Endothelial cell of umbilical vein (primary cell): ENCODE measurements around the gene PAQR4. TPM values are rescaled to one million over a fixed set of nuclear protein-coding genes. Genes with fewer than 3 reads are reported as not detected.

Source experiments
- BruUV-seq: library from RNA; stranded (reverse); fragments of 400-500 nt; replicated peaks from 2 replicates; lab custom pipeline; 2021; lab: Mats Ljungman, UMichigan
- CTCF ChIA-PET: fragments of 300-600, 350-600 bp; sonication (Branson Sonifier 250); formaldehyde crosslinking; loops from one replicate; lab custom pipeline; 2021; ENCODE audit warnings: antibody characterized with exemption, inconsistent platforms; lab: Charles Lee
- POLR2A ChIA-PET: fragments of 300-600, 350-600 bp; sonication (Branson Sonifier 250); formaldehyde crosslinking; loops from one replicate; lab custom pipeline; 2021; ENCODE audit warnings: antibody characterized with exemption, inconsistent platforms; lab: Charles Lee
- DNase-seq: peaks from one replicate; pipeline ENCODE4 v3.0.0-alpha.2; 2011; ENCODE audit warnings: low read depth, low spot score
- FAIRE-seq: peaks from 2 replicates; lab custom pipeline; 2011; peaks lifted over from hg19 to GRCh38; lab: Jason Lieb, UNC
- H2AFZ ChIP-seq: 2 replicates; pipeline ENCODE4 v1.6.0; 2012; ENCODE audit warnings: low read depth, low read length, control low read depth, inconsistent platforms
- H3K27ac ChIP-seq: 2 replicates; pipeline ENCODE4 v1.5.1; 2011; ENCODE audit warnings: low read depth, mild to moderate bottlenecking, control low read depth, low read length, moderate library complexity; ENCODE audit not compliant: insufficient read depth
- H3K27me3 ChIP-seq, 2 experiments: 2 replicates each; pipeline versions ENCODE4 v1.6.0 to v1.6.1; 2011; ENCODE audit warnings: low read length in 2 of 2, mixed read lengths in 1 of 2; ENCODE audit not compliant: control insufficient read depth in 2 of 2, insufficient read depth in 2 of 2
- H3K36me3 ChIP-seq, 2 experiments: 2 replicates in 1 of 2; 3 replicates in 1 of 2; pipeline ENCODE4 v1.5.1; 2011; ENCODE audit warnings: low read length in 2 of 2, mild to moderate bottlenecking in 1 of 2, moderate library complexity in 1 of 2; ENCODE audit not compliant: control insufficient read depth in 2 of 2, insufficient read depth in 2 of 2; ENCODE audit errors: extremely low read depth in 1 of 2
- H3K4me1 ChIP-seq: 3 replicates; pipeline ENCODE4 v1.5.1; 2011; ENCODE audit warnings: mild to moderate bottlenecking, low read length; ENCODE audit not compliant: control insufficient read depth, insufficient read depth; ENCODE audit errors: extremely low read depth
- H3K4me2 ChIP-seq: 2 replicates; pipeline ENCODE4 v1.6.1; 2011; ENCODE audit warnings: low read length, control low read depth, mixed read lengths; ENCODE audit not compliant: insufficient read depth
- H3K4me3 ChIP-seq, 3 experiments: fragments of 200-600 bp in 1 of 3; sonication (generic), shearing (Covaris generic) in 1 of 3; replicated peaks in 1 of 3; 2 replicates each; pipeline ENCODE4 v1.5.1; 2011 to 2016; ENCODE audit warnings: control low read depth in 3 of 3, low read length in 3 of 3, mild to moderate bottlenecking in 2 of 3, inconsistent platforms in 1 of 3, low read depth in 1 of 3, moderate library complexity in 1 of 3; ENCODE audit not compliant: insufficient read depth in 1 of 3
- H3K79me2 ChIP-seq: 2 replicates; pipeline ENCODE4 v1.6.0; 2012; ENCODE audit warnings: low read length, inconsistent platforms; ENCODE audit not compliant: control insufficient read depth, insufficient read depth
- H3K9ac ChIP-seq: replicated peaks from 2 replicates; pipeline ENCODE3; 2011; ENCODE audit warnings: low read length, control low read depth; ENCODE audit not compliant: insufficient read depth; ENCODE audit errors: extremely low read depth
- H3K9me1 ChIP-seq: replicated peaks from 3 replicates; pipeline ENCODE4 v1.6.0; 2011; ENCODE audit warnings: mild to moderate bottlenecking, low read length; ENCODE audit not compliant: control insufficient read depth, insufficient read depth; ENCODE audit errors: extremely low read depth
- H3K9me3 ChIP-seq: replicated peaks from 2 replicates; pipeline ENCODE4 v1.5.1; 2012; ENCODE audit warnings: low read length, inconsistent platforms; ENCODE audit not compliant: control insufficient read depth, insufficient read depth
- H4K20me1 ChIP-seq: replicated peaks from 2 replicates; pipeline ENCODE3; 2011; ENCODE audit warnings: mild to moderate bottlenecking, low read length; ENCODE audit not compliant: control insufficient read depth, insufficient read depth; ENCODE audit errors: extremely low read depth
- EZH2 ChIP-seq: IDR thresholded peaks from 2 replicates; pipeline ENCODE4 v1.6.1; 2012; ENCODE audit warnings: borderline replicate concordance, low read depth, mild to moderate bottlenecking, moderate library complexity, low read length, inconsistent platforms; ENCODE audit not compliant: severe bottlenecking
- FOS ChIP-seq: IDR thresholded peaks from 2 replicates; pipeline ENCODE4 v1.6.1; 2011; ENCODE audit warnings: mild to moderate bottlenecking, low read length, moderate library complexity, borderline replicate concordance; ENCODE audit not compliant: insufficient read depth
- GATA2 ChIP-seq: IDR thresholded peaks from 2 replicates; pipeline ENCODE4 v1.7.0; 2011; ENCODE audit warnings: low read depth, mild to moderate bottlenecking, moderate library complexity, mixed read lengths, low read length; ENCODE audit not compliant: insufficient read length, insufficient read depth
- JUN ChIP-seq: IDR thresholded peaks from 2 replicates; pipeline ENCODE4 v1.6.1; 2011; ENCODE audit warnings: borderline replicate concordance, low read depth; ENCODE audit not compliant: insufficient read length, insufficient read depth
- MYC ChIP-seq: IDR thresholded peaks from one replicate; pipeline ENCODE4 v1.6.1; 2011; ENCODE audit warnings: mild to moderate bottlenecking, low read depth, low read length
- POLR2A ChIP-seq: IDR thresholded peaks from 2 replicates; pipeline ENCODE4 v1.6.1; 2012; ENCODE audit warnings: low read depth, mild to moderate bottlenecking, control low read depth, low read length
- POLR2AphosphoS5 ChIP-seq: IDR thresholded peaks from 2 replicates; pipeline ENCODE4 v1.6.1; 2012; ENCODE audit warnings: low read depth, mild to moderate bottlenecking, control low read depth, low read length, moderate library complexity; ENCODE audit not compliant: insufficient read depth
- dilution Hi-C: fragments of 300-500 bp; cut with MboI; formaldehyde crosslinking; loops from one replicate; pipeline ENCODE4 v1.15.0; 2019; ENCODE audit warnings: low sequenced_read_pairs; ENCODE audit not compliant: extremely low pct_ligation_motif_present
- intact Hi-C: fragments of 100-400 bp; cut with micrococcal nuclease; formaldehyde crosslinking; loops from one replicate; pipeline ENCODE4 v1.10.0; 2022
- polyA plus RNA-seq, 4 experiments: library from polyadenylated mRNA; depleted of rRNA in 3 of 4; stranded (reverse) in 3 of 4; unstranded in 1 of 4; fragments of >200 nt; gene quantifications; 2 replicates each; pipeline versions ENCODE4 v1.2.1 to v1.2.3, GENCODE V29; 2011 to 2012; ENCODE audit warnings: missing spikeins in 1 of 4
- total RNA-seq: library from RNA; stranded (reverse); gene quantifications from 2 replicates; pipeline ENCODE4 v1.2.3, GENCODE V29; 2021
- TF ChIP-seq, protein P1 (sequence below): IDR thresholded peaks from 2 replicates; pipeline ENCODE4 v1.6.1; 2011; ENCODE audit not compliant: insufficient read depth, insufficient read length
- TF ChIP-seq, protein P2 (sequence below), 2 donors: IDR thresholded peaks; 1 replicate in 1 of 2; 2 replicates in 1 of 2; pipeline ENCODE4 v1.5.1; 2011; ENCODE audit warnings: low read length in 2 of 2, mild to moderate bottlenecking in 2 of 2, moderate library complexity in 2 of 2, control low read depth in 1 of 2, inconsistent platforms in 1 of 2, low read depth in 1 of 2; ENCODE audit not compliant: insufficient read depth in 1 of 2; ENCODE audit errors: extremely low read depth in 1 of 2

Gene PAQR4
- total and polyA plus RNA-seq, 2 donors (not counting 3 experiments of a cell fraction or from before 2014, with no cell fraction given): 23.8 to 31.2 TPM

DNA sequence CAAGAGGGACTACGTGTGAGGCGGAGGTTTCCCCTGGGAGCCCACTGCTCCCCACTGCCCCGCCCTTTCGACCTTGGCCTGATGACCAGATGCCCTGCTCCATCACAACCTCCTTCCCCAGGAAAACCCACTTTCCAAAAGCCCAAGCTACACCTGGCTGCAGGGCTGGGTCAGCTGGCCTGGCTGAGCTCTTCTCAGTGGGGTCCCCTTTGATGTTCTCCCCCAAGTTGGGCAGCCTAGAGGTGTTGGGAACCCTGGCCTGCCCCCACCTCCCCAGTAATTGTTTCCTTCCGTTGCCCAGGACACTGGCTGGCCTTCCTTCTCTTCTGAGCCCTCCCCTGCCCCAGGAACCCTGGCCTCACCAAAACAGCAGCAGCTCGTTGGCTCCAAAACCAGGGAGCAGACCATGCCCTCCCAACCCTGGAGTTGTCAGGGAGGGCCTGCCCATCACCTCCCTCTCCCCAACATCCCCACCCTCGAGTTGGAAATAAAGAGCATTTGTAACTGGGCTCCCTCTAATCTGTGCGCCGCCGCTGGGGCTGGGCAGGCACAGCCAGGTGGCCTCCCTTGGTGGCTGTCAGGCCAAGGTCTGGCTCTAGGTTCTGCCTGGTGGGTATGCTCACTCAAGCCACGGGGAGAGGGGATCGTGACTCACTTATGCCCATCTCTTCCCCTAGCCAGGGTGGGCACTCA, 45.0 kb downstream of the PAQR4 start:
- intact Hi-C loops (no loop called here), dilution Hi-C loops (no loop called here)
- H2AFZ ChIP-seq: no peak overlapping the region
- CTCF ChIA-PET: interaction anchor here (1.3 kb wide), 1 partner anchor 18 kb away, joined by 7 read pairs; no protein-coding TSS in a partner anchor
- H3K4me2 ChIP-seq: no peak overlapping the region
- H3K9me1 ChIP-seq: no peaks in the 10 kb centered on the region
- POLR2A ChIA-PET: no interaction called here
- H3K27me3 ChIP-seq: peaks cover 21 to 22% of the 10 kb centered on the region in 2 experiments
- H4K20me1 ChIP-seq: no peaks in the 10 kb centered on the region
- no peaks in the 10 kb centered on the region for H3K9me3 ChIP-seq
- DNase-seq: no peak
- TF ChIP-seq GATA2: no peak
- TF ChIP-seq, protein P1, sequence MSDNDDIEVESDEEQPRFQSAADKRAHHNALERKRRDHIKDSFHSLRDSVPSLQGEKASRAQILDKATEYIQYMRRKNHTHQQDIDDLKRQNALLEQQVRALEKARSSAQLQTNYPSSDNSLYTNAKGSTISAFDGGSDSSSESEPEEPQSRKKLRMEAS: no peak
- no peak for TF ChIP-seq MYC
- no peak for TF ChIP-seq POLR2AphosphoS5
- TF ChIP-seq, protein P2, sequence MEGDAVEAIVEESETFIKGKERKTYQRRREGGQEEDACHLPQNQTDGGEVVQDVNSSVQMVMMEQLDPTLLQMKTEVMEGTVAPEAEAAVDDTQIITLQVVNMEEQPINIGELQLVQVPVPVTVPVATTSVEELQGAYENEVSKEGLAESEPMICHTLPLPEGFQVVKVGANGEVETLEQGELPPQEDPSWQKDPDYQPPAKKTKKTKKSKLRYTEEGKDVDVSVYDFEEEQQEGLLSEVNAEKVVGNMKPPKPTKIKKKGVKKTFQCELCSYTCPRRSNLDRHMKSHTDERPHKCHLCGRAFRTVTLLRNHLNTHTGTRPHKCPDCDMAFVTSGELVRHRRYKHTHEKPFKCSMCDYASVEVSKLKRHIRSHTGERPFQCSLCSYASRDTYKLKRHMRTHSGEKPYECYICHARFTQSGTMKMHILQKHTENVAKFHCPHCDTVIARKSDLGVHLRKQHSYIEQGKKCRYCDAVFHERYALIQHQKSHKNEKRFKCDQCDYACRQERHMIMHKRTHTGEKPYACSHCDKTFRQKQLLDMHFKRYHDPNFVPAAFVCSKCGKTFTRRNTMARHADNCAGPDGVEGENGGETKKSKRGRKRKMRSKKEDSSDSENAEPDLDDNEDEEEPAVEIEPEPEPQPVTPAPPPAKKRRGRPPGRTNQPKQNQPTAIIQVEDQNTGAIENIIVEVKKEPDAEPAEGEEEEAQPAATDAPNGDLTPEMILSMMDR (IDR thresholded peaks at IDR 0.05; ENCODE audit: extremely low read depth in 1 of 2, insufficient read depth in 1 of 2, low read depth in 1 of 2, low read length in 2 of 2): no peak
- TF ChIP-seq JUN: no peak
- TF ChIP-seq POLR2A: no peak
- TF ChIP-seq EZH2: no peak
- TF ChIP-seq FOS: no peak
- H3K4me3 ChIP-seq: no peak overlapping the region
- H3K4me1 ChIP-seq: no peaks in the 10 kb centered on the region
- no peak for FAIRE-seq
- H3K36me3 ChIP-seq: no peaks in the 10 kb centered on the region
- H3K27ac ChIP-seq: no peak overlapping the region
- no peak overlapping the region for H3K9ac ChIP-seq
- no peaks in the 10 kb centered on the region for H3K79me2 ChIP-seq
- no TSS peak for BruUV-seq
